Chondrocyte (in vitro differentiated cells): ENCODE data around the gene STRN. TPM values are rescaled to one million over a fixed set of nuclear protein-coding genes. Genes with fewer than 3 reads are reported as not detected.

Source experiments
- DNase-seq: peaks from one replicate; pipeline ENCODE4 v3.0.0; 2021; ENCODE audit warnings: mixed read lengths, low spot score
- H3K27ac Mint-ChIP-seq: one replicate; pipeline ENCODE4 v1.8.0; 2021; ENCODE audit warnings: mild to moderate bottlenecking, moderate library complexity, mixed read lengths; ENCODE audit not compliant: unreplicated experiment
- H3K27me3 Mint-ChIP-seq: 2 replicates; pipeline ENCODE4 v1.8.0; 2021; ENCODE audit warnings: low read depth, mixed read lengths
- H3K36me3 Mint-ChIP-seq: 2 replicates; pipeline ENCODE4 v1.8.0; 2021; ENCODE audit warnings: low read depth, mixed read lengths
- H3K4me1 Mint-ChIP-seq: 2 replicates; pipeline ENCODE4 v1.8.0; 2021; ENCODE audit warnings: low read depth, mild to moderate bottlenecking, mixed read lengths
- H3K4me3 Mint-ChIP-seq: one replicate; pipeline ENCODE4 v1.8.0; 2021; ENCODE audit warnings: mild to moderate bottlenecking, moderate library complexity, mixed read lengths; ENCODE audit not compliant: unreplicated experiment
- H3K9me3 Mint-ChIP-seq: 2 replicates; pipeline ENCODE4 v1.8.0; 2021; ENCODE audit warnings: low read depth, mixed read lengths
- CTCF ChIP-seq: fragments of 200-600 bp; sonication (generic); IDR thresholded peaks from 2 replicates; pipeline ENCODE4 v1.5.0; 2021; ENCODE audit warnings: antibody characterized with exemption, mild to moderate bottlenecking, moderate library complexity
- total RNA-seq: library from RNA; stranded (reverse); gene quantifications from 3 replicates; pipeline ENCODE4 v1.2.1, GENCODE V29; 2021

The STRN gene
- total RNA-seq, 1 donor from 2014 or later = 27.5 TPM

- peaks cover 20% of the 10 kb centered on the region for H3K36me3 Mint-ChIP-seq
- H3K4me1 Mint-ChIP-seq = no peaks in the 10 kb centered on the region
- H3K27ac Mint-ChIP-seq = no peak overlapping the region
- H3K4me3 Mint-ChIP-seq = no peak overlapping the region
- H3K27me3 Mint-ChIP-seq = no peaks in the 10 kb centered on the region
- H3K9me3 Mint-ChIP-seq = peaks cover 9% of the 10 kb centered on the region
- no peak for TF ChIP-seq CTCF
- DNase-seq = no peak
These were observed 87.9 kb downstream of the STRN start for GRCh38 chr2:36878429-36878828.

GRCh38 chr2:36871068-36871707, 95.1 kb downstream of the STRN start:
- H3K4me1 Mint-ChIP-seq = no peaks in the 10 kb centered on the region
- no peaks in the 10 kb centered on the region for H3K27me3 Mint-ChIP-seq
- H3K4me3 Mint-ChIP-seq = no peak overlapping the region
- no peak overlapping the region for H3K27ac Mint-ChIP-seq
- DNase-seq = no peak
- TF ChIP-seq CTCF = no peak
- peaks cover 22% of the 10 kb centered on the region for H3K36me3 Mint-ChIP-seq
- peaks cover 9% of the 10 kb centered on the region for H3K9me3 Mint-ChIP-seq

GRCh38 chr2:36869606-36870005, 96.7 kb downstream of the STRN start:
- H3K4me3 Mint-ChIP-seq = no peak overlapping the region
- peaks cover 25% of the 10 kb centered on the region for H3K36me3 Mint-ChIP-seq
- H3K27me3 Mint-ChIP-seq = no peaks in the 10 kb centered on the region

GRCh38 chr2:36861896-36862295, 104.4 kb downstream of the STRN start:
- no peak for DNase-seq
- Mint-ChIP-seq H3K9me3 (peaks cover 2% of the 10 kb centered on the region), H3K4me1 (peaks cover 6% of the 10 kb centered on the region), H3K27me3 (no peaks in the 10 kb centered on the region), H3K36me3 (peaks cover 25% of the 10 kb centered on the region), H3K27ac (no peak overlapping the region), H3K4me3 (no peak overlapping the region)
- no peak for TF ChIP-seq CTCF

More at GRCh38 chr2:36869606-36870005, 96.7 kb downstream of the STRN start:
- TF ChIP-seq CTCF = no peak
- Mint-ChIP-seq H3K9me3 (peaks cover 5% of the 10 kb centered on the region), H3K4me1 (no peaks in the 10 kb centered on the region), H3K27ac (no peak overlapping the region)
- no peak for DNase-seq

GRCh38 chr2:36859366-36859792, 107.0 kb downstream of the STRN start:
- H3K4me3 Mint-ChIP-seq = no peak overlapping the region
- no peak for DNase-seq
- H3K27me3 Mint-ChIP-seq = no peaks in the 10 kb centered on the region
- H3K27ac Mint-ChIP-seq = no peak overlapping the region
- peaks cover 17% of the 10 kb centered on the region for H3K36me3 Mint-ChIP-seq
- peaks cover 2% of the 10 kb centered on the region for H3K9me3 Mint-ChIP-seq
- peaks cover 6% of the 10 kb centered on the region for H3K4me1 Mint-ChIP-seq
- TF ChIP-seq CTCF = no peak
